Liver (tissue), 9 donors: ENCODE results near the gene HOXB8. TPM values are rescaled to one million over a fixed set of nuclear protein-coding genes. Genes with fewer than 3 reads are reported as not detected.

Experiments used
- DNase-seq: peaks from one replicate; pipeline ENCODE4 v3.0.0-alpha.2; 2017; ENCODE audit warnings: low spot score
- H3K27ac ChIP-seq, 2 donors: one replicate each; pipeline ENCODE4 v1.7.0; 2013; ENCODE audit warnings: inconsistent platforms in 2 of 2, low read length in 2 of 2, control low read depth in 1 of 2, low read depth in 1 of 2, mild to moderate bottlenecking in 1 of 2
- H3K27me3 ChIP-seq, 4 donors: one replicate each; pipeline versions ENCODE4 v1.6.1 to v1.7.0; 2013; ENCODE audit warnings: low read length in 3 of 4, inconsistent platforms in 1 of 4, mild to moderate bottlenecking in 1 of 4, moderate library complexity in 1 of 4; ENCODE audit not compliant: control insufficient read depth in 4 of 4, insufficient read depth in 4 of 4
- H3K36me3 ChIP-seq, 4 donors: one replicate each; pipeline versions ENCODE4 v1.6.1 to v1.7.0; 2013; ENCODE audit warnings: low read length in 3 of 4, mild to moderate bottlenecking in 3 of 4, low read depth in 1 of 4, moderate library complexity in 1 of 4; ENCODE audit not compliant: control insufficient read depth in 4 of 4, insufficient read depth in 3 of 4
- H3K4me1 ChIP-seq, 4 donors: one replicate each; pipeline versions ENCODE4 v1.6.1 to v1.7.0; 2013; ENCODE audit warnings: low read length in 3 of 4, mild to moderate bottlenecking in 3 of 4, moderate library complexity in 1 of 4; ENCODE audit not compliant: control insufficient read depth in 4 of 4, insufficient read depth in 4 of 4
- H3K4me3 ChIP-seq, 3 donors: one replicate each; pipeline versions ENCODE4 v1.6.1 to v1.7.0; 2013; ENCODE audit warnings: low read length in 3 of 3, control low read depth in 1 of 3, low read depth in 1 of 3, mild to moderate bottlenecking in 1 of 3
- H3K9ac ChIP-seq, 2 donors: one replicate each; pipeline ENCODE4 v1.7.0; 2013; ENCODE audit warnings: low read length in 2 of 2, mild to moderate bottlenecking in 2 of 2, moderate library complexity in 2 of 2, control low read depth in 1 of 2, low read depth in 1 of 2
- H3K9me3 ChIP-seq, 4 donors: one replicate each; pipeline versions ENCODE4 v1.6.1 to v1.7.0; 2013; ENCODE audit warnings: low read length in 3 of 4; ENCODE audit not compliant: control insufficient read depth in 4 of 4
- EGR1 ChIP-seq, 2 donors: IDR thresholded peaks; 2 replicates each; pipeline ENCODE4 v1.6.1; 2016 to 2018; ENCODE audit warnings: antibody characterized with exemption in 2 of 2, low read depth in 2 of 2
- FOXA1 ChIP-seq: IDR thresholded peaks from 2 replicates; pipeline ENCODE4 v1.6.1; 2016; ENCODE audit warnings: antibody characterized with exemption
- FOXA2 ChIP-seq: IDR thresholded peaks from 2 replicates; pipeline ENCODE4 v1.6.1; 2016; ENCODE audit warnings: antibody characterized with exemption
- GABPA ChIP-seq, 2 donors: IDR thresholded peaks in 1 of 2; conservative IDR thresholded peaks in 1 of 2; 2 replicates each; pipeline ENCODE4 v1.6.1; 2016; ENCODE audit warnings: antibody characterized with exemption in 2 of 2, mild to moderate bottlenecking in 1 of 2, moderate library complexity in 1 of 2
- JUND ChIP-seq, 2 donors: IDR thresholded peaks; 2 replicates each; pipeline ENCODE4 v1.6.1; 2016; ENCODE audit warnings: antibody characterized with exemption in 2 of 2
- NR2F2 ChIP-seq: IDR thresholded peaks from 2 replicates; pipeline ENCODE4 v1.6.1; 2016; ENCODE audit warnings: antibody characterized with exemption
- RAD21 ChIP-seq, 2 donors: IDR thresholded peaks; 2 replicates each; pipeline ENCODE4 v1.6.1; 2016; ENCODE audit warnings: antibody characterized with exemption in 2 of 2, mild to moderate bottlenecking in 2 of 2
- RXRA ChIP-seq, 2 donors: IDR thresholded peaks; 2 replicates each; pipeline ENCODE4 v1.6.1; 2017 to 2018; ENCODE audit warnings: antibody characterized with exemption in 2 of 2, mild to moderate bottlenecking in 1 of 2
- SP1 ChIP-seq: IDR thresholded peaks from 2 replicates; pipeline ENCODE4 v1.6.1; 2018; ENCODE audit warnings: antibody characterized with exemption, mild to moderate bottlenecking
- TAF1 ChIP-seq: conservative IDR thresholded peaks from 2 replicates; pipeline ENCODE4 v1.6.1; 2016; ENCODE audit warnings: antibody characterized with exemption, mild to moderate bottlenecking
- YY1 ChIP-seq: IDR thresholded peaks from 2 replicates; pipeline ENCODE4 v1.6.1; 2016; ENCODE audit warnings: antibody characterized with exemption, mild to moderate bottlenecking
- WGBS: extraction: QIAGEN DNeasy Blood & Tissue Kit; methylation state at CpG from one replicate; pipeline ENCODE4 v1.1.7; 2013; 5-methylcytosine and 5-hydroxymethylcytosine counted together
- polyA plus RNA-seq, 2 donors: library from polyadenylated mRNA; stranded (reverse) in 1 of 2; unstranded in 1 of 2; fragments of 200-250 nt in 1 of 2; fragments of >200 nt in 1 of 2; fragmentation: Nextera tagmentation in 1 of 2; extraction: Ambion mirVana in 1 of 2; gene quantifications; one replicate each; pipeline versions ENCODE4 v1.2.1 to v1.2.3, GENCODE V29; 2013 to 2015
- total RNA-seq, 2 donors: library from RNA; depleted of rRNA; stranded (reverse); fragments of >200 nt; gene quantifications; one replicate each; pipeline ENCODE4 v1.2.3, GENCODE V29; 2014
- TF ChIP-seq, protein P1 (sequence below): IDR thresholded peaks from 2 replicates; pipeline ENCODE4 v1.6.1; 2016; ENCODE audit warnings: antibody characterized with exemption, mild to moderate bottlenecking
- TF ChIP-seq, protein P2 (sequence below): fragments of 150-350 bp; IDR thresholded peaks from 2 replicates; pipeline ENCODE4 v1.5.1; 2017; ENCODE audit warnings: improper control_type of control experiment, low read depth, low read length; ENCODE audit not compliant: missing input control
- TF ChIP-seq, protein P3 (sequence below): IDR thresholded peaks from 2 replicates; pipeline ENCODE4 v1.6.1; 2016; ENCODE audit warnings: antibody characterized with exemption
- donor health status: healthy.
- donor health status: healthy.
- donor health status: healthy.
- donor health status: healthy.
- donor health status: healthy.

The HOXB8 gene
- total and polyA plus RNA-seq, 4 donors = not detected

DNA sequence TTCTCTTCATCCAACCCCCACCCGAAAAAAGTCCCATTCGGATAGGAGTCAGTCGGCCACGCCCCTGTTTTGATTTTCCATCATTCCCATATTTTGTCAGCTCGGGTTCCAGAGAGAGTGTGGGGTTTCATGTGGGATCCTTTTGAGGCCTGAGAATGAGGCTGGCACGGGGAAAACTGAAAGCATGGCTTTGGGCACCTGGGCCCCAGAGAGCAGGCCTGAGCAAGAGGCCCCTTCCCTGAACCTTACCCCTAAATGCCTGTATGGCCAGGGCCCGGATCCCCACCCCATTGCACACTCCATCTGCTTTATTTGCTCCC, 32.4 kb downstream of the HOXB8 start:
- H3K4me3 ChIP-seq = no peak overlapping the region
- no peak for DNase-seq
- H3K9me3 ChIP-seq = no peaks in the 10 kb centered on the region
- peaks cover 4 to 30% (median 11%) of the 10 kb centered on the region in 4 donors for H3K27me3 ChIP-seq
- H3K36me3 ChIP-seq = no peaks in the 10 kb centered on the region
- WGBS = 22% methylated on average over 7 of the region's 7 CpGs
- peak overlapping the region; percentile 75 to 82 for H3K27ac ChIP-seq
- TF ChIP-seq RXRA (IDR thresholded peaks at IDR 0.05) (peak in 1 of 2 donors; percentile 4), YY1 (no peak), RAD21 (IDR thresholded peaks at IDR 0.05) (no peak), FOXA2 (no peak), SP1 (peak; percentile 2)
- H3K9ac ChIP-seq = no peak overlapping the region
- H3K4me1 ChIP-seq = peaks cover 3 to 24% (median 13%) of the 10 kb centered on the region in 4 donors

DNA sequence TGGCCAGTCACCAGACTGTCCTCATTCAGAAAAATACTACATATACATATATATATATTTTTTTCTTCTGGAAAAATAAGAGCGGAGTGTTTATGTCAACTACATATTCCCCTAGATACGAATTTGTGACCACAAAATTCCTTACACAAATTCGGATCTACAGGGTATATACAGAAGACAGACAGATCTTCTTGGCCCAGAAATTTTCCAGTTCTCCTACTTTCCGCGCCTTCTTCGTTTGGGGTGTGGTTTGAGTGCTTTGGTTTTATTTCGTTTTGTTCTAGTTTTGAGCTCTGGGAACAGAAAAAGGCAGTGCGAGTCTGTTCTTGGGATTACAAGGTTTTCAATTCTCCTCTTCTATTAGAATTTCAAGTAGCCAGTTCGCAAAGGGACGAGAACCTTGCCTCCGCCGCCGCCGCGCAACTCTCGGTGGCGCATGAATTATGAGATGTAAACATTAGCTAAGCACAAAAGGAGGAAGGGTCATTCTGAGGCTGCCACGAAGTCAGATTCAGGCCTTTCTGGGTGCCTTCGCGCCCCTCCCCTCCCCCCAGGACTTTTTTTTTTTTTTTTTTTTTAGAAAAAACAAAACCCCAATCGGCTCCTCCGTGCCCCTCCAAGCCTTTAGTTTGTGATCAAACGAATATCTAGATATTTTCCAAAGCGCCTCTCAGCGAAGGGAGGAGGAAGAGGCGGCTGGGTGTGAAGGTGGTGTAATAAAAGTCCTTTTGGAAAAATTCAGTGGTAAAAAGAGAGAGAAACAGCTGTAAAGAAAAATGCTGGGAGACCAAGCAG, 35.1 kb downstream of the HOXB8 start:
- DNase-seq = no peak
- H3K27ac ChIP-seq = peak overlapping the region; percentile 50 to 75
- peaks cover 0 to 7% (median 3%) of the 10 kb centered on the region in 4 donors for H3K4me1 ChIP-seq
- H3K9me3 ChIP-seq = no peaks in the 10 kb centered on the region
- 16% methylated on average over 26 of the region's 26 CpGs for WGBS
- no peaks in the 10 kb centered on the region for H3K36me3 ChIP-seq
- H3K9ac ChIP-seq = peak overlapping the region in 1 of 2 donors; percentile 36
- H3K4me3 ChIP-seq = no peak overlapping the region
- TF ChIP-seq, protein P1, sequence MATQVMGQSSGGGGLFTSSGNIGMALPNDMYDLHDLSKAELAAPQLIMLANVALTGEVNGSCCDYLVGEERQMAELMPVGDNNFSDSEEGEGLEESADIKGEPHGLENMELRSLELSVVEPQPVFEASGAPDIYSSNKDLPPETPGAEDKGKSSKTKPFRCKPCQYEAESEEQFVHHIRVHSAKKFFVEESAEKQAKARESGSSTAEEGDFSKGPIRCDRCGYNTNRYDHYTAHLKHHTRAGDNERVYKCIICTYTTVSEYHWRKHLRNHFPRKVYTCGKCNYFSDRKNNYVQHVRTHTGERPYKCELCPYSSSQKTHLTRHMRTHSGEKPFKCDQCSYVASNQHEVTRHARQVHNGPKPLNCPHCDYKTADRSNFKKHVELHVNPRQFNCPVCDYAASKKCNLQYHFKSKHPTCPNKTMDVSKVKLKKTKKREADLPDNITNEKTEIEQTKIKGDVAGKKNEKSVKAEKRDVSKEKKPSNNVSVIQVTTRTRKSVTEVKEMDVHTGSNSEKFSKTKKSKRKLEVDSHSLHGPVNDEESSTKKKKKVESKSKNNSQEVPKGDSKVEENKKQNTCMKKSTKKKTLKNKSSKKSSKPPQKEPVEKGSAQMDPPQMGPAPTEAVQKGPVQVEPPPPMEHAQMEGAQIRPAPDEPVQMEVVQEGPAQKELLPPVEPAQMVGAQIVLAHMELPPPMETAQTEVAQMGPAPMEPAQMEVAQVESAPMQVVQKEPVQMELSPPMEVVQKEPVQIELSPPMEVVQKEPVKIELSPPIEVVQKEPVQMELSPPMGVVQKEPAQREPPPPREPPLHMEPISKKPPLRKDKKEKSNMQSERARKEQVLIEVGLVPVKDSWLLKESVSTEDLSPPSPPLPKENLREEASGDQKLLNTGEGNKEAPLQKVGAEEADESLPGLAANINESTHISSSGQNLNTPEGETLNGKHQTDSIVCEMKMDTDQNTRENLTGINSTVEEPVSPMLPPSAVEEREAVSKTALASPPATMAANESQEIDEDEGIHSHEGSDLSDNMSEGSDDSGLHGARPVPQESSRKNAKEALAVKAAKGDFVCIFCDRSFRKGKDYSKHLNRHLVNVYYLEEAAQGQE = no peak
- TF ChIP-seq RXRA (IDR thresholded peaks at IDR 0.05) (no peak), TAF1 (no peak), JUND (IDR thresholded peaks at IDR 0.05) (no peak), NR2F2 (no peak), SP1 (no peak), EGR1 (IDR thresholded peaks at IDR 0.05; ENCODE audit: low read depth in 2 of 2) (no peak), FOXA1 (no peak), GABPA (IDR thresholded peaks at IDR 0.05 in 1 of 2, conservative IDR thresholded peaks at IDR 0.05 in 1 of 2) (no peak), FOXA2 (no peak)
- TF ChIP-seq, protein P2, sequence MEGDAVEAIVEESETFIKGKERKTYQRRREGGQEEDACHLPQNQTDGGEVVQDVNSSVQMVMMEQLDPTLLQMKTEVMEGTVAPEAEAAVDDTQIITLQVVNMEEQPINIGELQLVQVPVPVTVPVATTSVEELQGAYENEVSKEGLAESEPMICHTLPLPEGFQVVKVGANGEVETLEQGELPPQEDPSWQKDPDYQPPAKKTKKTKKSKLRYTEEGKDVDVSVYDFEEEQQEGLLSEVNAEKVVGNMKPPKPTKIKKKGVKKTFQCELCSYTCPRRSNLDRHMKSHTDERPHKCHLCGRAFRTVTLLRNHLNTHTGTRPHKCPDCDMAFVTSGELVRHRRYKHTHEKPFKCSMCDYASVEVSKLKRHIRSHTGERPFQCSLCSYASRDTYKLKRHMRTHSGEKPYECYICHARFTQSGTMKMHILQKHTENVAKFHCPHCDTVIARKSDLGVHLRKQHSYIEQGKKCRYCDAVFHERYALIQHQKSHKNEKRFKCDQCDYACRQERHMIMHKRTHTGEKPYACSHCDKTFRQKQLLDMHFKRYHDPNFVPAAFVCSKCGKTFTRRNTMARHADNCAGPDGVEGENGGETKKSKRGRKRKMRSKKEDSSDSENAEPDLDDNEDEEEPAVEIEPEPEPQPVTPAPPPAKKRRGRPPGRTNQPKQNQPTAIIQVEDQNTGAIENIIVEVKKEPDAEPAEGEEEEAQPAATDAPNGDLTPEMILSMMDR = no peak
- TF ChIP-seq, protein P3, sequence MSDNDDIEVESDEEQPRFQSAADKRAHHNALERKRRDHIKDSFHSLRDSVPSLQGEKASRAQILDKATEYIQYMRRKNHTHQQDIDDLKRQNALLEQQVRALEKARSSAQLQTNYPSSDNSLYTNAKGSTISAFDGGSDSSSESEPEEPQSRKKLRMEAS = no peak
- peaks cover 4 to 19% (median 9%) of the 10 kb centered on the region in 4 donors for H3K27me3 ChIP-seq
